GM23338 (cell line): ENCODE results near the gene CENPO. TPM values are rescaled to one million over a fixed set of nuclear protein-coding genes. Genes with fewer than 3 reads are reported as not detected.

ENCODE experiments used
- ATAC-seq: fragments of 200-7000 bp; cut with Tn5 transposase; 3 replicates; pipeline ENCODE4 v1.9.1; 2020
- DNase-seq: peaks from one replicate; pipeline ENCODE4 v3.0.0-alpha.2; 2015; ENCODE audit warnings: low spot score
- H2AFZ ChIP-seq: fragments of 200-600 bp; sonication (generic); 2 replicates; pipeline ENCODE4 v1.8.0; 2016; ENCODE audit warnings: antibody characterized with exemption, mild to moderate bottlenecking, moderate library complexity
- H3F3A ChIP-seq: fragments of 200-600 bp; sonication (generic); replicated peaks from 2 replicates; pipeline ENCODE4 v1.8.0; 2017; ENCODE audit warnings: antibody characterized with exemption, mixed run types, low read depth
- H3K27ac ChIP-seq: fragments of 200-600 bp; sonication (generic); 2 replicates; pipeline ENCODE4 v1.6.1; 2016; ENCODE audit warnings: low read depth
- H3K27me3 ChIP-seq: fragments of 200-600 bp; sonication (generic); 2 replicates; pipeline ENCODE4 v1.8.0; 2016; ENCODE audit warnings: mild to moderate bottlenecking, mixed run types, moderate library complexity; ENCODE audit not compliant: insufficient read depth
- H3K36me3 ChIP-seq: fragments of 200-600 bp; sonication (generic); 2 replicates; pipeline ENCODE4 v1.8.0; 2016; ENCODE audit warnings: mild to moderate bottlenecking; ENCODE audit not compliant: insufficient read depth
- H3K4me1 ChIP-seq: fragments of 200-600 bp; sonication (generic); 2 replicates; pipeline ENCODE4 v1.8.0; 2016; ENCODE audit warnings: mild to moderate bottlenecking, moderate library complexity; ENCODE audit not compliant: insufficient read depth
- H3K4me2 ChIP-seq: fragments of 200-600 bp; sonication (generic); 2 replicates; pipeline ENCODE4 v1.7.1; 2017; ENCODE audit warnings: mixed run types
- H3K4me3 ChIP-seq: fragments of 200-600 bp; sonication (generic); 2 replicates; pipeline ENCODE4 v1.6.1; 2016; ENCODE audit warnings: mixed run types
- H3K79me2 ChIP-seq: fragments of 200-600 bp; sonication (generic); replicated peaks from 2 replicates; pipeline ENCODE4 v1.8.0; 2017; ENCODE audit warnings: mild to moderate bottlenecking; ENCODE audit not compliant: insufficient read depth
- H3K9me2 ChIP-seq: fragments of 200-600 bp; sonication (generic); 2 replicates; pipeline ENCODE4 v1.8.0; 2017; ENCODE audit not compliant: insufficient read depth
- H4K20me1 ChIP-seq: fragments of 200-600 bp; sonication (generic); replicated peaks from 2 replicates; pipeline ENCODE4 v1.8.0; 2017; ENCODE audit warnings: mild to moderate bottlenecking; ENCODE audit not compliant: insufficient read depth
- H3K27ac Mint-ChIP-seq: 2 replicates; pipeline ENCODE4 v1.8.0; 2020; ENCODE audit warnings: inconsistent platforms, mild to moderate bottlenecking, moderate library complexity, mixed read lengths
- H3K27me3 Mint-ChIP-seq: 3 replicates; pipeline ENCODE4 v1.8.0; 2022; ENCODE audit warnings: low read depth, mild to moderate bottlenecking, moderate library complexity, mixed read lengths, inconsistent platforms; ENCODE audit not compliant: insufficient read depth, poor library complexity
- H3K36me3 Mint-ChIP-seq: 3 replicates; pipeline ENCODE4 v1.8.0; 2021; ENCODE audit warnings: low read depth, mild to moderate bottlenecking, inconsistent platforms, moderate library complexity, mixed read lengths
- H3K4me1 Mint-ChIP-seq: 3 replicates; pipeline ENCODE4 v1.8.0; 2020; ENCODE audit warnings: mild to moderate bottlenecking, inconsistent platforms, mixed read lengths
- H3K4me3 Mint-ChIP-seq: 3 replicates; pipeline ENCODE4 v1.8.0; 2021; ENCODE audit warnings: moderate library complexity, mild to moderate bottlenecking, inconsistent platforms, mixed read lengths
- H3K9me3 Mint-ChIP-seq: 3 replicates; pipeline ENCODE4 v1.8.0; 2020; ENCODE audit warnings: moderate library complexity, mild to moderate bottlenecking, inconsistent platforms, mixed read lengths
- CREB1 ChIP-seq: fragments of 250-450 bp; sonication (Bioruptor Pico); IDR thresholded peaks from 2 replicates; pipeline ENCODE4 v1.5.0; 2020; ENCODE audit warnings: low read depth, mild to moderate bottlenecking, moderate library complexity
- CTCF ChIP-seq, 2 experiments: fragments of 200-600 bp in 1 of 2; sonication (generic) in 1 of 2; conservative IDR thresholded peaks; 2 replicates each; pipeline versions ENCODE4 v1.5.1 to v1.6.1; 2016 to 2017; ENCODE audit warnings: antibody characterized with exemption in 2 of 2, low read depth in 2 of 2, mild to moderate bottlenecking in 2 of 2, moderate library complexity in 1 of 2
- ETS1 ChIP-seq: IDR thresholded peaks from 2 replicates; pipeline ENCODE4 v1.6.1; 2016; ENCODE audit warnings: antibody characterized with exemption
- EZH2 ChIP-seq: fragments of 200-600 bp; sonication (generic); IDR thresholded peaks from one replicate; pipeline ENCODE4 v1.8.0; 2017; ENCODE audit warnings: antibody characterized with exemption, mild to moderate bottlenecking, low read depth; ENCODE audit not compliant: unreplicated experiment
- EZH2phosphoT487 ChIP-seq: fragments of 200-600 bp; sonication (generic); IDR thresholded peaks from one replicate; pipeline ENCODE4 v1.8.1; 2018; ENCODE audit warnings: antibody characterized with exemption; ENCODE audit not compliant: unreplicated experiment
- JUNB ChIP-seq: IDR thresholded peaks from one replicate; pipeline ENCODE4 v1.6.1; 2016; ENCODE audit warnings: antibody characterized with exemption; ENCODE audit not compliant: unreplicated experiment
- NANOG ChIP-seq: IDR thresholded peaks from 2 replicates; pipeline ENCODE4 v1.6.1; 2016; ENCODE audit warnings: antibody characterized with exemption, borderline replicate concordance
- POLR2AphosphoS5 ChIP-seq: IDR thresholded peaks from 2 replicates; pipeline ENCODE4 v1.6.1; 2016; ENCODE audit warnings: antibody characterized with exemption, low read depth
- REST ChIP-seq: IDR thresholded peaks from one replicate; pipeline ENCODE4 v1.6.1; 2018; ENCODE audit warnings: antibody characterized with exemption; ENCODE audit not compliant: unreplicated experiment
- STAT1 ChIP-seq: IDR thresholded peaks from one replicate; pipeline ENCODE4 v1.6.1; 2016; ENCODE audit warnings: antibody characterized with exemption; ENCODE audit not compliant: unreplicated experiment
- ZNF114 ChIP-seq: fragments of 250-450 bp; sonication (Bioruptor Pico); IDR thresholded peaks from 2 replicates; pipeline ENCODE4 v1.5.0; 2020; ENCODE audit warnings: mild to moderate bottlenecking, moderate library complexity
- ZNF331 ChIP-seq: fragments of 250-450 bp; sonication (Bioruptor Pico); IDR thresholded peaks from 2 replicates; pipeline ENCODE4 v1.5.0; 2020; ENCODE audit warnings: low read depth, mild to moderate bottlenecking, moderate library complexity
- ZNF462 ChIP-seq: fragments of 250-450 bp; sonication (Bioruptor Pico); IDR thresholded peaks from 2 replicates; pipeline ENCODE4 v1.5.0; 2020; ENCODE audit warnings: mild to moderate bottlenecking, moderate library complexity
- polyA plus RNA-seq: library from polyadenylated mRNA; unstranded; fragments of >200 nt; fragmentation: Nextera tagmentation; extraction: Ambion mirVana; gene quantifications from 2 replicates; pipeline ENCODE4 v1.2.1, GENCODE V29; 2016
- total RNA-seq: library from RNA; depleted of rRNA; stranded (reverse); fragments of >200 nt; shearing (Covaris generic); gene quantifications from 2 replicates; pipeline ENCODE4 v1.2.3, GENCODE V29; 2014

Gene CENPO
- total and polyA plus RNA-seq, 2 experiments from 2014 or later = 27.0 to 44.7 TPM

- Histone ChIP-seq H3K4me1 (peaks cover 8% of the 10 kb centered on the region), H3K27me3 (no peaks in the 10 kb centered on the region), H3F3A (no peaks in the 10 kb centered on the region), H3K9me2 (no peaks in the 10 kb centered on the region), H3K4me2 (no peak overlapping the region), H3K36me3 (peaks cover 14% of the 10 kb centered on the region; the same call in 1 of the 2 replicates), H3K79me2 (peaks cover 92% of the 10 kb centered on the region), H2AFZ (no peak overlapping the region), H3K4me3 (no peak overlapping the region), H4K20me1 (peaks cover 28% of the 10 kb centered on the region), H3K27ac (0 out of 2 replicates have a peak overlapping the region, but pooled peaks have one; percentile 26)
- Mint-ChIP-seq H3K4me3 (no peak overlapping the region), H3K36me3 (peaks cover 76% of the 10 kb centered on the region), H3K9me3 (peaks cover 23% of the 10 kb centered on the region), H3K27ac (no peak overlapping the region), H3K4me1 (peaks cover 12% of the 10 kb centered on the region; the same call in 2 of the 3 replicates), H3K27me3 (peaks cover 14% of the 10 kb centered on the region)
- DNase-seq = no peak
- no peak for TF ChIP-seq POLR2AphosphoS5
- no peak for TF ChIP-seq ZNF462 (CRISPR knock-in tag)
- TF ChIP-seq EZH2 = no peak
- no peak for TF ChIP-seq EZH2phosphoT487
- no peak for TF ChIP-seq CTCF (conservative IDR thresholded peaks at IDR 0.05; ENCODE audit: low read depth in 2 of 2)
- no peak for TF ChIP-seq JUNB
- no peak for TF ChIP-seq ZNF114 (CRISPR knock-in tag)
- TF ChIP-seq ETS1 = no peak
- TF ChIP-seq CREB1 (CRISPR knock-in tag) = no peak
- TF ChIP-seq REST = no peak
- TF ChIP-seq NANOG = no peak
- TF ChIP-seq ZNF331 (CRISPR knock-in tag) = no peak
- TF ChIP-seq STAT1 = no peak
- no peak for ATAC-seq
These were observed 4.4 kb downstream of the CENPO start for GRCh38 chr2:24797644-24798043.
